GM10266 (cell line): ENCODE measurements around the gene SWT1.
"Not testable (repeated sequence)": the region's sequence is repeated elsewhere in the genome, so short reads cannot be mapped to it uniquely, and the experiment has no call there.

Source experiments
- DNase-seq: peaks from one replicate; pipeline ENCODE4 v3.0.0; 2012; ENCODE audit errors: extremely low spot score
- TF ChIP-seq, protein P1 (sequence below): IDR thresholded peaks from 2 replicates; pipeline ENCODE4 v1.5.1; 2012; ENCODE audit warnings: mild to moderate bottlenecking, low read depth; ENCODE audit not compliant: control insufficient read depth, insufficient read depth; ENCODE audit errors: missing control alignments

Gene SWT1

GRCh38 chr1:185170291-185170848 lies 13.4 kb downstream of the SWT1 start:
- TF ChIP-seq, protein P1, sequence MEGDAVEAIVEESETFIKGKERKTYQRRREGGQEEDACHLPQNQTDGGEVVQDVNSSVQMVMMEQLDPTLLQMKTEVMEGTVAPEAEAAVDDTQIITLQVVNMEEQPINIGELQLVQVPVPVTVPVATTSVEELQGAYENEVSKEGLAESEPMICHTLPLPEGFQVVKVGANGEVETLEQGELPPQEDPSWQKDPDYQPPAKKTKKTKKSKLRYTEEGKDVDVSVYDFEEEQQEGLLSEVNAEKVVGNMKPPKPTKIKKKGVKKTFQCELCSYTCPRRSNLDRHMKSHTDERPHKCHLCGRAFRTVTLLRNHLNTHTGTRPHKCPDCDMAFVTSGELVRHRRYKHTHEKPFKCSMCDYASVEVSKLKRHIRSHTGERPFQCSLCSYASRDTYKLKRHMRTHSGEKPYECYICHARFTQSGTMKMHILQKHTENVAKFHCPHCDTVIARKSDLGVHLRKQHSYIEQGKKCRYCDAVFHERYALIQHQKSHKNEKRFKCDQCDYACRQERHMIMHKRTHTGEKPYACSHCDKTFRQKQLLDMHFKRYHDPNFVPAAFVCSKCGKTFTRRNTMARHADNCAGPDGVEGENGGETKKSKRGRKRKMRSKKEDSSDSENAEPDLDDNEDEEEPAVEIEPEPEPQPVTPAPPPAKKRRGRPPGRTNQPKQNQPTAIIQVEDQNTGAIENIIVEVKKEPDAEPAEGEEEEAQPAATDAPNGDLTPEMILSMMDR = peak; percentile 67
- DNase-seq = peak; percentile 54

- no peak for DNase-seq
- TF ChIP-seq, protein P1 = no peak
Observed at GRCh38 chr1:185193756-185194155, 36.8 kb downstream of the SWT1 start.

DNA sequence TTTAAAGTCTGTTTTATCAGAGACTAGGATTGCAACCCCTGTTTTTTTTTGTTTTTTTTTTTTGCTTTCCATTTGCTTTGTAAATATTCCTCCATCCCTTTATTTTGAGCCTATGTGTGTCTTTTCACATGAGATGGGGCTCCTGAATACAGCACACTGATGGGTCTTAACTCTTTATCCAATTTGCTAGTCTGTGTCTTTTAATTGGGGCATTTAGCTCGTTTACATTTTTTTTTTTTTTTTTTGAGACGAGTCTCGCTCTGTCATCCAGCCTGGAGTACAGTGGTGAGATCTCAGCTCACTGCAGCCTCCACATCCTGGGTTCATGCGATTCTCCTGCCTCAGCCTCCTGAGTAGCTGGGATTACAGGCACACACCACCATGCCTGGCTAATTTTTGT lies 41.7 kb downstream of the SWT1 start:
- DNase-seq = not testable (repeated sequence)

GRCh38 chr1:185200889-185201288 lies 43.9 kb downstream of the SWT1 start:
- DNase-seq = no peak
- TF ChIP-seq, protein P1 = no peak

- DNase-seq = no peak
- TF ChIP-seq, protein P1 = no peak
Observed at GRCh38 chr1:185207170-185207569, 50.2 kb downstream of the SWT1 start.

- no peak for DNase-seq
- TF ChIP-seq, protein P1 = no peak
Observed at GRCh38 chr1:185207980-185208602, 51.1 kb downstream of the SWT1 start.

- TF ChIP-seq, protein P1 = no peak
- DNase-seq = no peak
Observed at GRCh38 chr1:185208626-185209180, 51.7 kb downstream of the SWT1 start.

DNA sequence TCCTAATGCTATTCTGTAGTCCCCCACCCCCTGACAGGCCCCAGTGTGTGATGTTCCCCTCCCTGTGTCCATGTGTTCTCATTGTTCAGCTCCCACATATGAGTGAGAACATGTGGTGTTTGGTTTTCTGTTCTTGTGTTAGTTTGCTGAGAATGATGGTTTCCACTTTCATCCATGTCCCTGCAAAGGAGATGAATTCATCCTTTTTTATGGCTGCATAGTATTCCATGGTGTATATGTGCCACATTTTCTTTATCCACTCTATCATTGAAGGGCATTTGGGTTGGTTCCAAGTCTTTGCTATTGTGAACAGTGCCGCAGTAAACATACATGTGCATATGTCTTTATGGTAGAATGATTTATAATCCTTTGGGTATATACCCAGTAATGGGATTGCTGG lies 52.4 kb downstream of the SWT1 start:
- DNase-seq = not testable (repeated sequence)
